CD14-positive monocyte (primary cell): ENCODE measurements around the gene ATP8B3. TPM values are rescaled to one million over a fixed set of nuclear protein-coding genes. Genes with fewer than 3 reads are reported as not detected.

Experiments
- DNase-seq, 3 donors: peaks; one replicate each; pipeline ENCODE4 v3.0.0-alpha.2; 2011 to 2022
- H2AFZ ChIP-seq: 2 replicates; pipeline ENCODE4 v1.6.0; 2012; ENCODE audit warnings: mild to moderate bottlenecking, low read depth, low read length, inconsistent platforms; ENCODE audit not compliant: insufficient read depth, poor library complexity, severe bottlenecking
- H3K27ac ChIP-seq, 2 donors: 1 replicate in 1 of 2; 2 replicates in 1 of 2; pipeline ENCODE4 v1.5.1; 2012 to 2013; ENCODE audit warnings: low read length in 2 of 2, control low read depth in 1 of 2, inconsistent platforms in 1 of 2, low read depth in 1 of 2, mild to moderate bottlenecking in 1 of 2
- H3K27me3 ChIP-seq, 2 donors: one replicate each; pipeline versions ENCODE4 v1.6.0 to v1.6.1; 2011 to 2013; ENCODE audit warnings: low read length in 2 of 2; ENCODE audit not compliant: control insufficient read depth in 2 of 2, insufficient read depth in 2 of 2
- H3K36me3 ChIP-seq, 2 donors: replicated peaks in 1 of 2; 1 replicate in 1 of 2; 2 replicates in 1 of 2; pipeline versions ENCODE4 v1.5.1 to v1.6.1; 2012 to 2013; ENCODE audit warnings: low read length in 2 of 2, control low read depth in 1 of 2, inconsistent platforms in 1 of 2, mild to moderate bottlenecking in 1 of 2; ENCODE audit not compliant: insufficient read depth in 2 of 2, control insufficient read depth in 1 of 2
- H3K4me1 ChIP-seq, 2 donors: 1 replicate in 1 of 2; 2 replicates in 1 of 2; pipeline versions ENCODE4 v1.5.1 to v1.6.1; 2012 to 2013; ENCODE audit warnings: low read length in 2 of 2, control low read depth in 1 of 2, inconsistent platforms in 1 of 2, mild to moderate bottlenecking in 1 of 2, moderate library complexity in 1 of 2; ENCODE audit not compliant: insufficient read depth in 2 of 2, control insufficient read depth in 1 of 2
- H3K4me2 ChIP-seq: replicated peaks from 2 replicates; pipeline ENCODE3; 2012; ENCODE audit warnings: low read length, moderate library complexity, mild to moderate bottlenecking; ENCODE audit not compliant: poor library complexity, severe bottlenecking; ENCODE audit errors: extremely low read depth
- H3K4me3 ChIP-seq, 3 experiments: fragments of 200-600 bp in 1 of 3; sonication (generic) in 1 of 3; replicated peaks in 1 of 3; 1 replicate in 2 of 3; 2 replicates in 1 of 3; pipeline ENCODE4 v1.5.1; 2011 to 2013; ENCODE audit warnings: low read length in 3 of 3, mild to moderate bottlenecking in 3 of 3, control low read depth in 2 of 3, low read depth in 2 of 3, inconsistent platforms in 1 of 3, moderate library complexity in 1 of 3
- H3K79me2 ChIP-seq: 2 replicates; pipeline ENCODE4 v1.6.0; 2012; ENCODE audit warnings: mild to moderate bottlenecking, control low read depth, inconsistent platforms, low read length, moderate library complexity; ENCODE audit not compliant: insufficient read depth
- H3K9ac ChIP-seq: 2 replicates; pipeline ENCODE4 v1.6.0; 2017; ENCODE audit warnings: low read length, mild to moderate bottlenecking; ENCODE audit not compliant: insufficient read depth, poor library complexity, severe bottlenecking
- H3K9me3 ChIP-seq, 2 donors: replicated peaks in 1 of 2; 1 replicate in 1 of 2; 2 replicates in 1 of 2; pipeline versions ENCODE4 v1.5.1 to v1.6.1; 2012 to 2013; ENCODE audit warnings: low read length in 2 of 2, control low read depth in 1 of 2; ENCODE audit not compliant: control insufficient read depth in 1 of 2, insufficient read depth in 1 of 2
- H4K20me1 ChIP-seq: 2 replicates; pipeline ENCODE4 v1.6.0; 2012; ENCODE audit warnings: mild to moderate bottlenecking, low read length, control low read depth, moderate library complexity; ENCODE audit not compliant: insufficient read depth
- H3K27ac Mint-ChIP-seq, 7 donors: one replicate each; pipeline ENCODE4 v1.8.0; 2020; ENCODE audit warnings: mild to moderate bottlenecking in 7 of 7, mixed read lengths in 7 of 7, moderate library complexity in 6 of 7, inconsistent platforms in 2 of 7
- H3K27me3 Mint-ChIP-seq, 3 donors: one replicate each; pipeline ENCODE4 v1.8.0; 2021 to 2022; ENCODE audit warnings: low read depth in 3 of 3, mild to moderate bottlenecking in 3 of 3, mixed read lengths in 3 of 3, moderate library complexity in 3 of 3, inconsistent platforms in 1 of 3
- H3K36me3 Mint-ChIP-seq, 2 donors: one replicate each; pipeline ENCODE4 v1.8.0; 2020; ENCODE audit warnings: mixed read lengths in 2 of 2, inconsistent platforms in 1 of 2, mild to moderate bottlenecking in 1 of 2
- H3K4me1 Mint-ChIP-seq: one replicate; pipeline ENCODE4 v1.8.0; 2020; ENCODE audit warnings: mild to moderate bottlenecking, mixed read lengths
- H3K4me3 Mint-ChIP-seq, 2 donors: one replicate each; pipeline ENCODE4 v1.8.0; 2020; ENCODE audit warnings: mild to moderate bottlenecking in 2 of 2, mixed read lengths in 2 of 2, moderate library complexity in 1 of 2
- H3K9me3 Mint-ChIP-seq, 7 donors: one replicate each; pipeline ENCODE4 v1.8.0; 2020 to 2022; ENCODE audit warnings: mixed read lengths in 7 of 7, mild to moderate bottlenecking in 6 of 7, moderate library complexity in 6 of 7, inconsistent platforms in 2 of 7
- CTCF ChIP-seq: fragments of 200-600 bp; IDR thresholded peaks from one replicate; pipeline ENCODE4 v1.8.0; 2022; ENCODE audit warnings: antibody characterized with exemption, mild to moderate bottlenecking
- WGBS: methylation state at CpG from one replicate; pipeline ENCODE4 v1.1.5; 2013; ENCODE audit warnings: missing lambda C conversion rate; ENCODE audit not compliant: insufficient coverage; 5-methylcytosine and 5-hydroxymethylcytosine counted together
- intact Hi-C, 2 donors: fragments of 100-400 bp; cut with micrococcal nuclease; formaldehyde crosslinking; loops; one replicate each; pipeline versions ENCODE4 v1.15.0 to v1.15.1; 2023
- polyA plus RNA-seq, 3 donors: library from polyadenylated mRNA; depleted of rRNA in 1 of 3; unstranded in 2 of 3; stranded (reverse) in 1 of 3; fragments of 300-500 nt in 2 of 3; fragments of >200 nt in 1 of 3; fragmentation: Illumina TruSeq in 2 of 3; gene quantifications; 1 replicate in 2 of 3; 2 replicates in 1 of 3; pipeline ENCODE4 v1.2.3, GENCODE V29; 2012 to 2021

ATP8B3 gene
- polyA plus RNA-seq, 3 donors, result 1.6 to 8.2 (median 1.8) TPM

- Histone ChIP-seq H3K27ac (no peak overlapping the region), H3K9ac (no peak overlapping the region), H3K36me3 (no peaks in the 10 kb centered on the region), H3K9me3 (peaks cover 4 to 10% of the 10 kb centered on the region in 2 donors), H3K79me2 (no peaks in the 10 kb centered on the region), H3K4me3 (no peak overlapping the region), H2AFZ (no peak overlapping the region), H3K4me1 (no peaks in the 10 kb centered on the region), H3K4me2 (no peak overlapping the region), H4K20me1 (no peaks in the 10 kb centered on the region), H3K27me3 (peaks cover 10 to 55% of the 10 kb centered on the region in 2 donors)
- TF ChIP-seq CTCF, result no peak
- 92% methylated on average over 7 of the region's 7 CpGs for WGBS
- Mint-ChIP-seq H3K27me3 (peaks cover 55 to 73% (median 58%) of the 10 kb centered on the region in 3 donors), H3K9me3 (peaks cover 2 to 27% (median 19%) of the 10 kb centered on the region in 7 donors), H3K4me1 (no peaks in the 10 kb centered on the region), H3K36me3 (peaks cover 0 to 3% of the 10 kb centered on the region in 2 donors), H3K4me3 (peak overlapping the region in 1 of 2 donors; percentile 43), H3K27ac (no peak overlapping the region)
- no peak for DNase-seq
- intact Hi-C loops, result no loop called here
These were observed 29.6 kb downstream of the ATP8B3 start for GRCh38 chr19:1782521-1782920.

GRCh38 chr19:1780272-1780958 lies 31.7 kb downstream of the ATP8B3 start:
- peaks cover 4 to 40% (median 24%) of the 10 kb centered on the region in 7 donors for H3K9me3 Mint-ChIP-seq
- peaks cover 0 to 5% of the 10 kb centered on the region in 2 donors for H3K36me3 Mint-ChIP-seq
- H3K4me1 ChIP-seq, result no peaks in the 10 kb centered on the region
- no peak overlapping the region for H3K27ac Mint-ChIP-seq
- peaks cover 24 to 76% of the 10 kb centered on the region in 2 donors for H3K27me3 ChIP-seq
- no peaks in the 10 kb centered on the region for H3K4me1 Mint-ChIP-seq
- H2AFZ ChIP-seq, result no peak overlapping the region
- peaks cover 13% of the 10 kb centered on the region in 2 donors for H3K9me3 ChIP-seq
- H3K4me3 Mint-ChIP-seq, result peak overlapping the region in 1 of 2 donors; percentile 60
- TF ChIP-seq CTCF, result no peak
- intact Hi-C loops, result no loop called here
- no peaks in the 10 kb centered on the region for H4K20me1 ChIP-seq
- H3K27me3 Mint-ChIP-seq, result peaks cover 67 to 86% (median 73%) of the 10 kb centered on the region in 3 donors
- WGBS, result 47% methylated on average over 4 of the region's 14 CpGs
- H3K9ac ChIP-seq, result no peak overlapping the region
- no peaks in the 10 kb centered on the region for H3K36me3 ChIP-seq
- no peak overlapping the region for H3K4me3 ChIP-seq
- DNase-seq, result no peak
- H3K79me2 ChIP-seq, result no peaks in the 10 kb centered on the region
- no peak overlapping the region for H3K4me2 ChIP-seq
- H3K27ac ChIP-seq, result no peak overlapping the region
